GM12801 (cell line): ENCODE measurements around the gene NGB.

ENCODE experiments used
- TF ChIP-seq, protein P1 (sequence below): IDR thresholded peaks from one replicate; pipeline ENCODE4 v1.5.1; 2011; ENCODE audit warnings: control low read depth; ENCODE audit not compliant: insufficient read length; ENCODE audit errors: extremely low read depth

The NGB gene

DNA sequence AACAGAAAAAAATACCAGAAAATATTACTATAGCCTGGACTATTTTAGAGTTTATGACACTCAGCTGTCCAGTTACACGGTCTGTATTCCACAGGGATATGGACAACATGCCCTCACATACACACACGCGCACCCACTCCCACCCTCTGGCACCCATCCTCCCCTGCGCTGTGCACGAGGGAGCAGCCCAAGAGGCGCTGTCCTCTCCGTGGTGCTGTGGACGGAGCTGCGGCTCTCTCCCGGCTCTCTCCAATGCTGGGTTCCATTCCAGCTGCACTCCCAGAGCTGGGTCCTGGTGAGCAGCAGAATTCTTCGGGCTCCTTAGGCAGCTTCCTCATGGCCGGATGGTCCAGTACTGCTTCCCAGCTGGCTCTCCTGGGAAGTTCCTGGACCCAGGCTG lies 6.0 kb upstream of the NGB start:
- TF ChIP-seq, protein P1, sequence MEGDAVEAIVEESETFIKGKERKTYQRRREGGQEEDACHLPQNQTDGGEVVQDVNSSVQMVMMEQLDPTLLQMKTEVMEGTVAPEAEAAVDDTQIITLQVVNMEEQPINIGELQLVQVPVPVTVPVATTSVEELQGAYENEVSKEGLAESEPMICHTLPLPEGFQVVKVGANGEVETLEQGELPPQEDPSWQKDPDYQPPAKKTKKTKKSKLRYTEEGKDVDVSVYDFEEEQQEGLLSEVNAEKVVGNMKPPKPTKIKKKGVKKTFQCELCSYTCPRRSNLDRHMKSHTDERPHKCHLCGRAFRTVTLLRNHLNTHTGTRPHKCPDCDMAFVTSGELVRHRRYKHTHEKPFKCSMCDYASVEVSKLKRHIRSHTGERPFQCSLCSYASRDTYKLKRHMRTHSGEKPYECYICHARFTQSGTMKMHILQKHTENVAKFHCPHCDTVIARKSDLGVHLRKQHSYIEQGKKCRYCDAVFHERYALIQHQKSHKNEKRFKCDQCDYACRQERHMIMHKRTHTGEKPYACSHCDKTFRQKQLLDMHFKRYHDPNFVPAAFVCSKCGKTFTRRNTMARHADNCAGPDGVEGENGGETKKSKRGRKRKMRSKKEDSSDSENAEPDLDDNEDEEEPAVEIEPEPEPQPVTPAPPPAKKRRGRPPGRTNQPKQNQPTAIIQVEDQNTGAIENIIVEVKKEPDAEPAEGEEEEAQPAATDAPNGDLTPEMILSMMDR, result no peak

DNA sequence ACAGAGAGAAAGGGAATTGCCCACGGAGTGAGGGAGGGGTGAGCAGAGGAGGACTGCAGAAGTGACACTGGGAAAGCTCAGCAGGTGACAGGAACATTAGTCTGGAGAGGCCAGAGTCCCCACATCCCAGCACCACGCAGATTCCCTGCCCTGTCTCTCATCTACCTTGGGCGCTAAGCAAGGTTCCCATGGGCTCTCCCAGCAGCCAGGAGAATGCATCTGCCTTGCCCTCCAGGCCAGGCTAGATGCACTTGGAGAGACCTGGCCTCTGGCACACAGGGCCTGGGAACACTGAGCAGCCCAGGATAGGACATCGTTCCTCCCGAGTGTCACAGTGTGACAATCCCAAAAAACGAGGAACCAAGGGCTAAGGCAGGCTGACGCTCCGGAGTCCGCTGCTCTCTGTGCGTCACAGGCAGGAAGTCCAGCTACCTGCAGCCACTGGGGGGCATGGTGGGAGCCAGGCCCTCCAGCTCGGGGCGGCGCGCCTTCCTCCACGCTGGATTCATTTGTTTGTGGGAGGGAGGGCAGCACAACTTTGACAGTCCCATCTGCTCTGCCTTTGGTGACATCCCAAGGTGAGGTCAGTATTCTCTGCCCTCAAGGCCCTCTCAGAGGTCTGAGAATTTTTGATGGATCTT lies 5.4 kb upstream of the NGB start:
- TF ChIP-seq, protein P1, result no peak

DNA sequence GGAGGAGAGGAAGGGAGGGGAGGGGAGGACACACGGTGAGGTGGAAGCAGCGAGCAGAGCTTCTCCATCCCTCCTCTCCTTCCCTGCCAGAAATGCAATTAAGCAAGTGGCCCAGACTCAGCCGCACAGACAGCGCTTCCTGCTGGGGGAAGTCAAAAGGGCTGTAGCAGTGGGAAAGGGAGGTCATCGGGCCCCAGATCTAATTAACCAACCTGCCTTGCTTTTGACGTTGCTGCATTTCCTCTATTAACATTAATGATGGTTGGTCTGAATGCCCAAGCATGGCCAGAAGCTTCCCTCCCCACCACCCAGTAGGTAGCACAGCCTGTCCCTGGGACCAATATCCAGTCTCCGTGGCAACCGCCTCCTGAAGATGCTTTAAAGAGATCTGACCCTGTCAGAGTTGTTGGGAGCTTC lies 4.6 kb upstream of the NGB start:
- TF ChIP-seq, protein P1, result no peak

DNA sequence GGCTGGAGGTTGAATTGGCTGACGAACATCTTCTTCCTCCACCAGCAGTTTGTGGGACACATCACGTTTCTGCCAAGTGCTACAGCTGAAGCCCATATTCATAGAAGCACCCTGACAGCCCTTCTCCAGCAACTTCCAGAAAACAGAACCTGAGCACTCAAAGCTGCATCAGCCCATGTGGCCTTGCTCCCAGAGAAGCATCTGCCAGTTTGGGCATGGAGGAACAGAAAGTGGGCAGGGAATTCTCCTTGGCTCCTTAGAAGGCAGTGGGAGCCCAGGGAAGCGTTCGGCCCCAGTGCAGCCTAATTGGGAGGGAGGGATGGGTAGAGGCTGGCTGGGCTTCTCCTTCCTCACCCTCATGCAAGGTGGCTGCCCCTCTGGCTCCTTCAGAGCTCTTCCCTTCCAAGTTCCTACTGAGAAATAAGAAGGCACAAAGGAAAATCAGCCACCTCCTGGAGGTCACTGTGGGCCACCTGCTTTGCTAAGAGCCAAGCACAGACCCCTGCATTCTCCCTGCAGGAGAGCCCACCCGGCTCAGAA lies 4.1 kb upstream of the NGB start:
- TF ChIP-seq, protein P1, result no peak

DNA sequence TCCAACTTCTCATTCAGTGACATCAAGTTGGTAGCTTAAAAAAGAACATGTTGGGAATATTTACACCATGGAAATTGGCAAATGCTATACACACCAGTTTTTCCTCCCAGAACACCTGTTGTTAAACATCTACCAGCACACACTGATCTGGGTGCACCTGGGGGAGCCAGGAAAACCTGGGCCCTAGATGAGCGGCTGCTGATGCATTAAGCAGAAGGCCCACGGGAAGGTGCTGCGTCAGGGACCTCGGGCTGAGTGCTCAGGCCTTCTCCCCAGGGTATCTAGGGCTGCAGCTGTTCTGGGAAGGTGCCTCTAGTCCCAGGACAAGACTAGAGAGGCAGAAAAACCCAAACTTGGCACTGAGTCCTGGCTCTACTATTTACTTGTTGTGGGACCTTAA lies 2.8 kb upstream of the NGB start:
- TF ChIP-seq, protein P1, result no peak

DNA sequence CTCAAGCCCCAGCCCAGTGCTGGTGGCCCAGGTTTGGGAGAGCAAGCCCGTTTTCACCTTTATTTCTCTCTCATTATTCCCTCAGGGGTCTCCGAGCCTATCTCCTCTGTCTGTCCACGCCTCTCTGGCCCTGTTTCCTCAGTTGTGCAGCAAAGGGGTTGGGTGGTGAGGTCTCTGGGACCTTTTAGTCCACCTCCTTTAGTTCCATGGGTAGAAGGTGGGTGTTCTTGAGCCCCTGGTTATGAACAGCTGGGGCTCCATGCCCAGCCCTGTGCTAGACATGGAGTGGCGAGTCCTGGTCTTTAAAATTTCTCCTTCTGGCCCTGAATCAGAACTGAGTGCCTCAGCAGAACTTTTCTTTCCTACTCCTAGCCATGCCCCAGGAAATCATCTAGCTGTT lies 1.3 kb upstream of the NGB start:
- TF ChIP-seq, protein P1, result no peak

DNA sequence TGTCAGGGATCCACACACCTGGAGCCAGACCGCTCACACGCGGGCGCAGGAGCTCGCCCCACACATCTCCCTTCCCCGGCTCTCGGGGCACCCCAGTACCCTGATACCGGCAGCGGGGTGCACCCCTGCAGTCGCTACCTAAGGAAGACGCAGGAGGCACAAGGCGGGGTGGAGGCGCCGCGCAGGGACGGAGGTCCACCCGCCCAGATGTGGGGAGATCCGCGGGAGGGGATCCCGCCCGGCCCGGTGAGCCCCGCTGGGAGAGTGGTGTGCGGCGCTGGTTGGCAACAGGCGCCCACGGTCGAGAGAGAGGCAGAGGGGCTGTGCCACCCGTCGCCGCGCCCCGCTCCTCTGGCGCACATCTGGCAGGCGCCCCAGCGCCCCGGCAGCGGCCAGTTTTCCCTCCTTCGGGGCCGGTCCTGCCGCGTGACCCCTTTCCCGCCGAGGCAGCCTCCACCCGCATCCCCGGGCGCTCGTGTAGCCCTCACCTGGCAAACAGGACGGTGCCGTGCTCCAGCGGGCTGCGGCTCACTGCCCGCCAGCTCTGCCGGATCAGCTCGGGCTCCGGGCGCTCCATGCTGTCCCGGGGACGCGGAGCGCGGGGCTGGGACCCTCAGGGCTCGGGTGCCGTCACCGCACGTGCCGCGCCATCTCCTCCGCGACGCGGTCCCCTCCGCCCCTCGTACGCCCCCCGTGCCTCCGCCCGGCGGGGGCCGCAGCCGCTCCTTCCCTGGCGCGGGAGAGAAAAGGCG lies 469 bp downstream of the NGB start:
- TF ChIP-seq, protein P1, result no peak
